IPS DF 4.7 (cell line): ENCODE measurements around the gene INO80.
"Not testable (repeated sequence)": the region's sequence is repeated elsewhere in the genome, so short reads cannot be mapped to it uniquely, and the experiment has no call there.

Source experiments
- DNase-seq: peaks from one replicate; pipeline ENCODE4 v3.0.0-alpha.2; 2013; ENCODE audit warnings: low spot score; ENCODE audit errors: extremely low read depth

The INO80 gene, protein sequence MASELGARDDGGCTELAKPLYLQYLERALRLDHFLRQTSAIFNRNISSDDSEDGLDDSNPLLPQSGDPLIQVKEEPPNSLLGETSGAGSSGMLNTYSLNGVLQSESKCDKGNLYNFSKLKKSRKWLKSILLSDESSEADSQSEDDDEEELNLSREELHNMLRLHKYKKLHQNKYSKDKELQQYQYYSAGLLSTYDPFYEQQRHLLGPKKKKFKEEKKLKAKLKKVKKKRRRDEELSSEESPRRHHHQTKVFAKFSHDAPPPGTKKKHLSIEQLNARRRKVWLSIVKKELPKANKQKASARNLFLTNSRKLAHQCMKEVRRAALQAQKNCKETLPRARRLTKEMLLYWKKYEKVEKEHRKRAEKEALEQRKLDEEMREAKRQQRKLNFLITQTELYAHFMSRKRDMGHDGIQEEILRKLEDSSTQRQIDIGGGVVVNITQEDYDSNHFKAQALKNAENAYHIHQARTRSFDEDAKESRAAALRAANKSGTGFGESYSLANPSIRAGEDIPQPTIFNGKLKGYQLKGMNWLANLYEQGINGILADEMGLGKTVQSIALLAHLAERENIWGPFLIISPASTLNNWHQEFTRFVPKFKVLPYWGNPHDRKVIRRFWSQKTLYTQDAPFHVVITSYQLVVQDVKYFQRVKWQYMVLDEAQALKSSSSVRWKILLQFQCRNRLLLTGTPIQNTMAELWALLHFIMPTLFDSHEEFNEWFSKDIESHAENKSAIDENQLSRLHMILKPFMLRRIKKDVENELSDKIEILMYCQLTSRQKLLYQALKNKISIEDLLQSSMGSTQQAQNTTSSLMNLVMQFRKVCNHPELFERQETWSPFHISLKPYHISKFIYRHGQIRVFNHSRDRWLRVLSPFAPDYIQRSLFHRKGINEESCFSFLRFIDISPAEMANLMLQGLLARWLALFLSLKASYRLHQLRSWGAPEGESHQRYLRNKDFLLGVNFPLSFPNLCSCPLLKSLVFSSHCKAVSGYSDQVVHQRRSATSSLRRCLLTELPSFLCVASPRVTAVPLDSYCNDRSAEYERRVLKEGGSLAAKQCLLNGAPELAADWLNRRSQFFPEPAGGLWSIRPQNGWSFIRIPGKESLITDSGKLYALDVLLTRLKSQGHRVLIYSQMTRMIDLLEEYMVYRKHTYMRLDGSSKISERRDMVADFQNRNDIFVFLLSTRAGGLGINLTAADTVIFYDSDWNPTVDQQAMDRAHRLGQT (N-terminal part only)

DNA sequence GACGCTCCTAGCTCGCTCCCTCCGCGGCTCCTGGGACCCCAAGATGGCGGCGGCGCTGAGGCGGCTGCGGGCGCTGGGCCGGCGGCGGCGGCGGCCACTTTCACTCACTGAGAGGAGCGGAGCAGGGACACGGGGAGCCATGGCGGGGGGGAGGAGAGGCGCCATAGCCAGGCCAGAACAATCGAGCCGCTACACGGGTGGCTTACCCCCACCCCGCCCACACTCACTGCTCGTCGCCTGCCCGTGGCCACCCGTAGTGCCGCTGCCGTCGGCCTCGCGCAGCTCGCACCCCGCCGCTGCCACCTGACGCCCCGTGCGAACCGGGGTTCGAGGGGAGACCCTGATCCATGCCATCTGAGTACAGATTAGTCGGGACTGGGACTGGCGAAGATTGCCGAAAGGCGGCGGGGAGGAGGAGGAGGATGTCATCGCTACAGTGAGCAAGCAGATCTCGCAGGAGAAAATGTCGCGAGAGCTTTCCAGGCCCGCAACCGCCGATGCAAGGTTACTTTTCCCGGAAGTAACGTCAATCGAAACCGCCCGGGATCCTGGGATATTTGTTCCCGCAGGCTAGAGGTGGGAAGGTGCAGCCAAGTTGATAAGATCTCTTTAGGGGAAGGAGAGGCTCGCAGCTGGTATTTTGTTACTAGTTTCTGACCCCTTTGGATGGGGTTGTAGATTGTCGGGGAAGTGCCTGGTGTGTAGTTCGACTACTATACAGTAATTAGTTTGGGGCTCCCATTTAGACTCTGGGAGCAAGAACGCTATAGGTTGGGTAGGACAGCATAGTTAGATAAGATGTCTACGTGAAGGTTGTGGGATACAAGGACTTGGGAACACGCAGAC, at the start of gene INO80:
TSS of gene INO80 (minus strand) at position 165 of the 846 bp plus-strand sequence. CDS start 19,970 bp downstream, outside the sequence.
- DNase-seq: peak; percentile 97

DNA sequence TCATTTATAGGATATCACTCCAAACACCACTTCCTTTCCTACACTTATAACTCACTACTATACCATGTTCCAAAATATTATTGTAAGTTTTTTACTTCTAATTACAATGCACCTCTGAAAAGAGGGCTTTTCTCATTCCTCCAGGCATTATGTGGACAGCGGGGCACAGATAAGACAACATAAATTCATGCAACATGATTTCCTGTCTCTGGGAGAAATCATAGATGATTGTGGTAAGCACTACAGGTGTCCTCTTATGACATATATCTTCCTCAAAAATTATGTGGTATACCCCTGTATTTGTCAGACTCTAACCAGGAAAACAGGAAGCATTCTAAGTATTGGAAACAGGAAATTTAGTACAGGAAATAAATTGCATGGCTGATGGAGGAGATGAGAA, 45.7 kb upstream of the INO80 start:
- DNase-seq: no peak

DNA sequence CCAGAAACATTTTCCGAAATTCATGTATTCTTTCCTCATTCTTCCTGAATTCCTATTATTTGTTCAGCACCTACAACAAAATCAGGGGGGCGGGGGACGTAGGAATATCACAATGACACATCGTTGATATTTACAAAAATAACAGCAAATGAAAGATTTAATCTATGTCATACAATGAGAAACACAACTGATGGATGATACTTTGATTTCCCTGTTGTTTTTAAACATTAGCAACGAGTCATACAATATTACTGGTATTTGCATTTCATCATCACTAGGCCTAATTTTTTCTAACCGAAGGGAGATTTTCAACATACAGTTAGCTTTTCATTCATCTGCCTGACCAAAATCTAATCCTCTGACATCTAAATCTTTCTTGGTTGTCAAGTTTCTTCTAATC, 45.3 kb upstream of the INO80 start:
- DNase-seq: no peak

DNA sequence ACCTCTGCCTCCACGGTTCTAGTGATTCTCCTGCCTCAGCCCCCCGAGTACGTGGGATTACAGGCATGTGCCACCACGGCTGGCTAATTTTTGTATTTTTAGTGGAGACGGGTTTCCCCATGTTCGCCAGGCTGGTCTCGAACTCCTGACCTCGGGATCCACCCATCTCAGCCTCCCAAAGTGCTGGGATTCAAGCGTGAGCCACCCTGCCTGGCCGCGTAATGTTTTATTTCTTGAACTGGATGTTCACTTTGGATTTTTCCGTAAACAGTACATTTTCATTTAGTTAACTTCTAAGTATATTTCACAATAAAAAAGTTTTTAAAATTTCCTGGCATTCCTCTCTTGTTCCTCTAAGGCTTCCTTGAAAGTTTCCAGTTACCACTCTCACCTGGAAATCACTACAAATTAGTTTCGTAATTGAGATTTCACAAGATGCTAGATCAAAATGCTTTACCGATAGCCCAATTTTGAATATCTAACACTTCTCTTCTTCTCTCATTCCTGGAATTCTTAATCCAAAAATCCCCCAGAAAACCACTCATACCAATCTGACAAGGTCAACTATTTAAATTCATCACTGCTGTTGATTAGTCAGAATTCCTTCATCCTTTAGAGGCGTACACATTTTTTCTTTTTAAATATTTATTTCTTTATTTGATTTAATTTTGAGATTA, 44.7 kb upstream of the INO80 start:
- DNase-seq: no peak

DNA sequence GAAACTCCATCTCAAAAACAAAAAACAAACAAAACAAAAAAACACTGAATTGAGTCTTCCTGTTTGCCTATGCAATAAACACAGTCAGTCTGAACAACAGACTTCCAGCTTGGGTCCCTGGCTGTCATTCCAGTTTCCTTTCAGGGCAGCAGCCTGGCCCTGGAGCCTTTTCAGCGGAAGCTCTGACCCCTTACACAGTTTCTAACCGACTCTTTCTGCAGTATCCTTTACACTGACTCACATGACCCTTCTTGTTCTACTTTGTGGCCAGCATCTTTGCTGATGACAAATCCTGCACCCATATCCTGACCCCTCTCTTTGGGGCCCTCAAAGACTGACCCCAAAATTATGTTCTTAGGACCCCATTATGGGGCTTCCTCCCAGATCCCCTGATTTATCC, 38.3 kb upstream of the INO80 start:
- no peak for DNase-seq

DNA sequence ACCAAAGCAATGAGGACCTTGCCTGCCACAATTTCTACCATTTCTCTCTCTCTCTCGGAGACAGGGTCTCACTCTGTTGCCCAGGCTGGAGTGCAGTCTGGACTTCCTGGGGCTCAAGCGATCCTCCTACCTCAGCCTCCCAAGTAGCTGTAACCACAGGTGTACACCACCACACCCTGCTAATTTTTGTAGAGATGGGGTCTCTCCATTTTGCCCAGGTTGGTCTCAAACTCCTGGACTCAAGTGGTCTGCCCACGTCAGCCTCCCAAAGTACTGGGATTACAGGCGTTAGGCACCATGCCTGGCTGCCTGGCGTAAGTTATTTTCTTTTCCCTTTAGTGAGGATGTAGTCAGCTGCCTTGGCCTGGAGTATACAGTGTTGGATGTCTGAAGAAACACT, 37.7 kb upstream of the INO80 start:
- DNase-seq: no peak

DNA sequence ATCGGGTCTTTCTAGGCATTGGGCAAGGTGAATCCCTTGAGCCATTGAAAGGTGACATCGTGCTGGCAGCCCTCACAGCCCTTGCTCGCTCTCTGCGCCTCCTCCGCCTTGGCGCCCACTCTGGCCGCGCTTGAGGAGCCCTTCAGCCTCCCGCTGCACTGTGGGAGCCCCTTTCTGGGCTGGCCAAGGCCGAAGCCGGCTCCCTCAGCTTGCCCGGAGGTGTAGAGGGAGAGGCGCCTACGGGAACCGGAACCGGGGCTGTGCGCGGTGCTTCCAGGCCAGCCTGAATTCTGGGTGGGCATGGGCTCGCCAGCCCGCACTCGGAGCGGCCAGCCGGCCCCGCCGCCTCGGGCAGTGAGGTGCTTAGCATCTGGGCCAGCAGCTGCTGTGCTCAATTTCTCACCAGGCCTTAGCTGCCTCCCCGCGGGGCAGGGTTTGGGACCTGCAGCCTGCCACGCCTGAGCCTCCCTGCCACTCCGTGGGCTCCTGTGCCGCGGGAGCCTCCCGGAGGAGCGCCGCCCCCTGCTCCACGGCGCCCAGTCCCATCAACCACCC, 35.4 kb upstream of the INO80 start:
- no peak for DNase-seq

DNA sequence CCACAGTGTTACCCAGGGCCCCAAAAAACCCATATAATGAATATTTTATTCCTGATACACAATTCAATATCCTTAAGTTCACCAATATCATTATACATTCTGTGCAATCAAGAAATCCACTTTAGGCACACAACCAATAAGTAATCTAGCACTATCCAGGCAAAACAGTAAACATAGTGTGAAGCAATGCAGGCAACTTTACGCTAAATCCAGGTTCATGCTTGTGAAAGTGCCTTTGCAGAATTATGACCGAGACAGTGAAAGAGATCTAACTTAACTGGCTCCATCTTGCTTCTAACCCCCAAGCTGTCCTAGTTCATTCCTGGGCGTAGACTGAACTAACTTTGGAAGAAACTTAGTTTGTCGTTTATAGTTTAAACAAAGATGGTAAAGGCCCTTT, 34.2 kb upstream of the INO80 start:
- no peak for DNase-seq

DNA sequence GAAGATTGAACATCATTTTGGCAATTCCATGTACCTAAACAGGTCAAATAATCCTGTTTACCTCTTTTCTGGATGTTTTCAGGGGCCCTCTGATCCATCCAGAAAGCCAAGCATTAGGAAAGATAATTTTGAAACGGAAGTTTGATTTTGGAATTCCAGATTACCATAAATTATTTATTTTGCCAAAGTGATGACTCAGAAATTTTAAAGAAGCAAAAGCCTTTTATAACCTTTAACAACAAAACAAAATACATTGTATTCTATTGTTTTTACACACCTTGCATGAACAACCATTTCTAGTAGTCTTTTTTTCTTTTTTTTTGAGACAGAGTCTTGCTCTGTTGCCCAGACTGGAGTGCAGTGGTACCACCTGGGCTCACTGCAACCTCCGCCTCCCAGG, 32.0 kb upstream of the INO80 start:
- no peak for DNase-seq

DNA sequence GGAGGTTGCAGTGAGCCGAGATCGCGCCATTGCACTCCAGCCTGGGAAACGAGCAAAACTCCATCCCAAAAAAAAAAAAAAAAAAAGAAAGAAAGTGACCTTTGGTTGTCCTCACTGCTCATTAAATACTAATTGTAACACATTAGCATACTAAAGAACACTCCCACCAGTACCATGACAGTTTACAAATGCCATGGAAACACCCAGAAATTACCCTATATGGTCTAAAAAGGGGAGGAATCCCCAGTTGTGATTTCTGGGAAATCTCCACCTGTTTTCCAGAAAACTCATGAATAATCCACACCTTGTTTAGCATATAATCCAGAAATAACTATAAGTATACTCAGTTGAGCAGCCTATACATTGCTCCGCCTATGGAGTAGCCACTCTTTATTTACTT, 23.5 kb upstream of the INO80 start:
- DNase-seq: no peak

DNA sequence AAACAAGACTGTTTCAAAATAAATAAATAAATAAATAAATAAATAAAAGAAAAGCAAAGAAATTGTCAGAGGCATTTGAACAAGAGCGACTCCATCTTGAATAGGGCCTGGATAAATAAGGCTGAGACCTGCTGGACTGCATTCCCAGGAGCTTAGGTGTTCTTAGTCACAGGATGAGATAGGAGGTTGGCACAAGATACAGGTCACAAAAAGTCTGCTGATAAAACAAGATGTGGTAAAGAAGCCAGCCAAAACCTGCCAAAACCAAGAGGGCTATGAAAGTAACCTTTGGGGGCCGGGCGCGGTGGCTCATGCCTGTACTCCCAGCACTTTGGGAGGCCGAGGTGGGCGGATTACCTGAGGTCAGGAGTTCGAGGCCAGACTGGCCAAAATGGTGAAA, 23.0 kb upstream of the INO80 start:
- DNase-seq: not testable (repeated sequence)

DNA sequence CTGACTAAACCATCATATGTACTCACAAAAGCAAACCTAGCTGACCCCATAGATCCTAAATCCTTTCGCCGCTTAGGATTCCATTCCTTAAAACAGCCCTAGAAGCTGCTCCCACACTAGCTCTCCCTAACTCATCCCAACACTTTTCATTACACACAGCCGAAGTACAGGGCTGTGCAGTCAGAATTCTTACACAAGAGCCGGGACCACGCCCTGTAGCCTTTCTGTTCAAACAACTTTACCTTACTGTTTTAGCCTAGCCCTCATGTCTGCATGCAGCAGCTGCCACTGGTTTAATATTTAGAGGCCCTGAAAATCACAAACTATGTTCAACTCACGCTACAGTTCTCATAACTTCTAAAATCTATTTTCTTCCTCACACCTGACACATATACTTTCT, 19.5 kb upstream of the INO80 start:
- not testable (repeated sequence) for DNase-seq

DNA sequence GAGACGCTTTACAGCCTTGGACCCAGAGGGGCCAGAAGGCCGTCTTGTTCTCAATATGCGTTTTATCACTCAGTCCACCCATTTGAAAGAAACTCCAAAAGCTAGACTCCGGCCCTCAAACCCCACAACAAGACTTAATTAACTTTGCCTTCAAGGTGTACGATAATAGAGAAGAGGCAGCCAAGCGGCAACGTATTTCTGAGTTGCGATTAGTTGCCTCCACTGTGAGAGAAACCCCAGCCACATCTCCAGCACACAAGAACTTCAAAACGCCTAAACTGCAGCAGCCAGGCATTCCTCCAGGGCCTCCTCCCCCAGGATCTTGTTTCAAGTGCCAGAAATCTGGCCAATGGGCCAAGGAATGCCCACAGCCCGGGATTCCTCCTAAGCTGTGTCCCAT, 17.4 kb upstream of the INO80 start:
- DNase-seq: no peak

DNA sequence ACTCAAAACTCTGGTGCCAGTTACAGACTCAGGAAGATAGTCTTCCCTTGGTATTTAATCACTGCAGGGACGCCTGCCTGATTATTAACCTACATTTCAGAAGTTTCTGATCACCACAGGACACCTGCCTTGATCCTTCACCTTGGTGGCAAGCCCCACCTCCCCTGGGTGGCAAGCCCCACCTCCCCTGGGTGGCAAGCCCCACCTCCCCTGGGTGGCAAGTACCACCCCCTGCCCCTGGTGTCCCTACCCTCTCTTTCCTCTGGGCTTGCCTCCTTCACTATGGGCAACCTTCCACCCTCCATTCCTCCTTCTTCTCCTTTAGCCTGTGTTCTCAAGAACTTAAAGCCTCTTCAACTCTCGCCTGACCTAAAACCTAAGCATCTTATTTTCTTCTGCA, 16.0 kb upstream of the INO80 start:
- not testable (repeated sequence) for DNase-seq

DNA sequence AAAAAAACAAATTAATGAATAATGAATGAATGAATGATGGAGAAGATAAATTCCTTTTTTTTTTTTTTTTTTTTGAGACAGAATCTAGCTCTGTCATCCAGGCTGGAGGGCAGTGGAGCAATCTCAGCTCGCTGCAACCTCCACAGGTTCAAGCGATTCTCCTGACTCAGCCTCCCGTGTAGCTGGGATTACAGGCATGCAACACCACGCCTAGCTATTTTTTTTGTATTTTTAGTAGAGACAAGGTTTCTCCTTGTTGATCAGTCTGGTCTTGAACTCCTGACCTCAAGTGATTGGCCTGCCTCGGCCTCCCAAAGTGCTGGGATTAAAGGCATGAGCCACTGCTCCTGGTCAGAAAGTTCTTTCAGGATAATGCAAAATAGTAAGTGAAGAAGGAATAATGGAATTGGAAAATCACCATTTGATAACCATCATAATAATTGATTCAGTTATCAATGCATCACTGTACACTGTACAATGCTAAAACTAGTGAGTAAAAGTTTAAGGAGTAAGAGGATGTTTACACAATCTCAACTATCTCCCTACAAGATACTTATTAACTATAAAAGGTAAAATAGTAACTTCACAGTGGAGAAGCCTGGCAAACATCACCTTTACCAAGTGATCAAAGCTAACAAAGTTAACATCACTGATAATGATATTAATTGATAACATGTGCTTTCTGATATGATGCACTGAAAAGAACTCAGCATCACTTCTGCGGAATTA, 12.3 kb upstream of the INO80 start:
- no peak for DNase-seq

DNA sequence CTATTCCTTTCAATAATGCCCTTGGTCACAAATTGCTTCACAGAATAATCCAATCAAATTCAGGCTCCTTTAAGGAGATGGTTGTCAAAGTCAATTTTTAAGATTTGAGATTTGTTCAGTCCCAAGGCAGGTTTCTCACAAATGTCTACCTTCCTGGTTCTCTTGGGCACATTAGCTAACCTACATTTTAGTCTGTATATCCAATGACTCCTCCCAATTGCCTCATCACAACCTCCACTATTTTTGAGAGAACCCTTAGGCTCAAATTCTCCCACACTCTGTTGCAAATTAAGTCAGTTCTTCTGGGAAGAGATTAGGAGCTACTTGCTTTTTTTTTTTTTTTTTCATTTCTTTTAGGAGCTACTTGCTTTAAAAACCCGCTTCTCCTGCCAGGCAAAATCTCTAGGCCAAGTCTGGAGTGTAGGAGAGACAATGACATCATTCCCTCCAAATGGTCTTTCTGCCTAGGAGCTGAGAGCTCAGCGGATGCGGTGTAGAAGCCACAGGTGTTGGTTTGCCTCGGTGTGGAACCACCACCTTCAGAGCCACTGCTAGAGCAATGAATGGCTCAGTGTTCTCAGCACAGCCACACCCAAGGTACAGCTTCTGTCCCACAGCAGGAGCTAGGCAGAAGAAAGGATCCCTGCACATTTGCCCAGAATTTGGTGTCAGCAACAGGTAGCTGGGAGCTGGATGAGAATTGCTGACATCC, 10.0 kb upstream of the INO80 start:
- DNase-seq: no peak

DNA sequence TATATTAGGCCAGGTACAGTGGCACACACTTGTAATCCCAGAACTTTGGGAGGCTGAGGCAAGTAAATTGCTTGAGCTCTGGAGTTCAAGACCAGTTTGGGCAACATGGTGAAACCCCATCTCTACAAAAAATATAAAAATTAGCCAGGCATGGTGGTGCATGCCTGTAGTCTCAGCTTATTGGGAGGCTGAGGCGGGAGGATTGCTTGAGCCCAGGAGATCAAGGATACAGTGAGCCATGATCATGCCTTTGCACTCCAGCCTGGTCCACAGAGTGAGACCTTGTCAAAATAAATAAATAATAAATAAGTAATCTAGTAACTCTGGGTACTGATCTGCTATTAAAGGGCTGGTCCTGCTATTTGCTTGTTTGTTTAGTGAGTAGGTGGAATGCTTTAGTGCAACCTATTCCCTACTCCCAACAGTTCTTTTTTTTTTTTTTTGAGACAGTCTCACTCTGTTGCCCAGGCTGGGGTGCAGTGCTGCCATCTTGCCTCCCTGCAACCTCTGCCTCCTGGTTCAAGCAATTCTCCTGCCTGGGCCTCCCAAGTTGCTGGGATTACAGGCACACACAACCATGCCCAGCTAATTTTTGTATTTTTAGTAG, 9.1 kb upstream of the INO80 start:
- no peak for DNase-seq

DNA sequence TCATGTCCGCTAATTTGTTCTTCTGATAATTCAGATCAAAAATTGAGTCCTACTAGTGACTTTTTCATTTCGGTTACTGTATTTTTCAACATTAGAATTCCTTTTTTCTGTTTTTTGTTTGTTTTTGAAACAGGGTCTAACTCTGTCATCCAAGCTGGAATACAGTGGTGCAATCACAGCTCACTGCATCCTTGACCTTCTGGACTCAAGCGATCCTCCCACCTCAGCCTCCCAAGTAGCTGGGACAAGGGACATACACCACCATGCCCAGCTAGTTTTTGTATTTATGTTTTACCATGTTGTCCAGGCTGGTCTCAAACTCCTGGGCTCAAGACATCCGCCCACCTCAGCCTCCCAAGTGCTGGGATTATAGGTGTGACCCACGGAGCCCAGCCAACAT, 8.0 kb upstream of the INO80 start:
- DNase-seq: no peak
